DMS153 (cell line): ENCODE measurements around the gene ABAT.
"Not testable (repeated sequence)": the region's sequence is repeated elsewhere in the genome, so short reads cannot be mapped to it uniquely, and the experiment has no call there.

Experiments used
- DNase-seq: peaks from one replicate; lab custom pipeline; 2025; lab: John Stamatoyannopoulos, UW

The ABAT gene

DNA sequence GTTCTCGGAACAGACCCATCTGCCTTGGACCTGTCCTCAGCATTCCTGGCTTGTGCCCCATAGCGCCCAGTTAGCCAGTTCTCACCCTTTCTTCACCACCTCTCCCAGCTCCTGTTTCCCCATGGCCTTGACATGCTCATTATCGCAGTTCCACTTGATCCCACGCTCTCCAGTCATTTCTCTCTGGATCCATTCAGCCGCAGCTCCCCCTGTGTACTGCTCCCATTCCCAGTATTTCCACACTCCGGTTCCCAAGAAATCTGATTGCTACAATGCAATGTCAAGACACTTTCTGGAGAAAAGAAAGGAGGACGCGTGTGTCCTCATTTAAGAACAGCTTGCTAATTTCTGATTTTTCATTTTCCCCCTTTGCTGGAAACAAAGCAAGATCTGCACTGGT lies 67.7 kb downstream of the ABAT start:
- DNase-seq, result no peak

DNA sequence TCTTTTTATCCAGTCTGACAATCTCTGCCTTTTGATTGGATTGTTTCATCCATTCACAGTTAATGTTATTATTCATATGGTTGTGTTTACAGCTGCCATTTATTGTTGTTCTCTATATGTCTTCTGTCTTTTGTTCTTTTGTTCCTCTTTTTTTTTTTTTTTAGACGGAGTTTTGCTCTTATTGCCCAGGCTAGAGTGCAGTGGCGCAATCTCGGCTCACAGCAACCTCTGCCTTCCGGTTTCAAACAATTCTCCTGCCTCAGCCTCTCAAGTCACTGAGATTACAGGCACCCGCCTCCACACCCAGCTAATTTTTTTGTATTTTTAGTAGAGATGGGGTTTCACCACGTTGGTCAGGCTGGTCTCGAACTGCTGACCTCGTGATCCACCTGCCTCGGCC lies 74.5 kb downstream of the ABAT start:
- not testable (repeated sequence) for DNase-seq

DNA sequence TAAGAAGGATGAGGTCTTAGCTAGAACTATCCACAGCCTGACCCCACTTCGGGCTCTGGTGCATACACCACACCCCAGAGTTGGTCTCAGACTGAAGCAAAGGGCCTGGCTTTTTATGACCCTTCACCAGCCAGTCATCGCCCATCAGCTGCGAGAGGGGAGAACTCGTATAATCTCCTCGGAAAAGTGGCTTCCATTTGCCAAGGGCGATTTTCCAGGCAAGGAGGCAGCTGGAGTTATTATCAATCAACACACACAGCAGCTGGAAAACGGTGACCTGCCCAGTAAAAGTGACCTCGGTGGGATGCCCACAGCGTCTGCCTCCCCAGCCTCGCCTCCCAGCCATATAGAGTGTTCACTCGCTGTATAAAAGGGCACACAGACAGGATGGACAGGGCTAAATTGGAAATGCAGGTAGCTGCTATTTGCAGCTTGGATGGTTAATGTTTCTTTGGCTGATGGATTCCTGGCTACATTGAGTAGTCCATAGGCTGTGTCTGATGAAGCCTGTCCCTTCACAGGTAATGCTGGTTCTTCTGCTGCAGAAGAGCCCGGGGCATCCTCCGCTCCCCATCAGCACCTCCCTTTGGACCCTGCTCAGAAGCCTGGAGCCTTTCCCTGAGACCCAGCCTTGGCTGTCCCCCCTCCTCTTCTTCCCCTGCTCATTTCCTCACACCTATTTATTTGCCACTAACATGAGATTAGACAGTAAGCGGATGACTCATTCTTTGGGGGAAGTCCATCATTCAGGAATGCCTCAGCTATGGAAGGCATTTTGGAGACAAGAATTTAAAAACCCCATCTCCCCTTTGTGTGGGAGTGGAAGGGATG lies 77.3 kb downstream of the ABAT start:
- no peak for DNase-seq

DNA sequence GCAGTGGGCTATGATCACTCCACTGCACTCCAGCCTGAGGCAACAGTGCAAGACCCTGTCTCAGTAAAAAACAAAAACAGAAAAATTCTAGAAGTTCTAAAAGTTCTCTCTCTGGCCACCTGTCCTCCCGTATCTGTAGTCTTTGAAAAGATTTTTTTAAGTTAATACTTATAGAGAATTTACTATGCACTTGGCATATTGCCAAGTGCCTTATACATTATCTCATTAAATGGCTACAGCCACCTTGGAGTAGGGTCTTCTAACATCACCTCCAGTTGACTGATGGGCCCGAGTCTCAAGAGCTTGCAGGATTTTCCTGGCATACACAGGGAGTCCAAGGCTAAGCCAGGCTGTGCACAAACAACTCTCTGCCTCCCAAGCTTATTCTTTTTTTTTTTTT lies 78.3 kb downstream of the ABAT start:
- DNase-seq, result no peak

DNA sequence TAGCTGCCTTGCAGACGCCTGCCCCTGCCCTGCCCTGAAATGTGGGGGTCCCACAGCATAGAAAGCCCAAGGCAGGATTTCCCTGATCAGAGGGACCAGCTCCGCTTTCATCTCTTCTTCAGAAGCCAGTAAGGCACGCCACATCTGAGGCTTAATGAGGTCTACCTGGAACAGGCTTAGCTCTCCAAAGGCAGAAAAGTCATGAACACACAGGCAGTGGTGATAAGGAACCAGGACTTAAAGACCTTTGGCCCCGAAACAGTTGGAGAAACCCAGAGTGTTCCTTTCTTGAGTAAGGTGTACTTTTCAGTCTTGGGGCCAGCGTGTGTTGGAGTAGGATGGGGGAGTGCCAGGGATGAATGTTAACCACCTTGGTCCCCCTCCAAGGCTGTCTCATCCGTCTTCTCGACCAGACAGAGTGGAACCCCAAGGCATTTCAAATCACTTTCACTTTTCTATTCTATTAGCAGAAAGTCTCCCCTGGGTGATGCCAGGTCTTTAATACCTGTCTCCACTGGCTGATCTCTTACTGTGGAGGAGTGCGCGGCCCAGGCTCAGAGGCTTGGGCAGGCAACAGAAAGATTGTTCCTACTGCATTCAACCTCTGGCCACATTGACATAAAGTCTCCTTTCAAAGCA lies 79.1 kb downstream of the ABAT start:
- DNase-seq, result no peak

DNA sequence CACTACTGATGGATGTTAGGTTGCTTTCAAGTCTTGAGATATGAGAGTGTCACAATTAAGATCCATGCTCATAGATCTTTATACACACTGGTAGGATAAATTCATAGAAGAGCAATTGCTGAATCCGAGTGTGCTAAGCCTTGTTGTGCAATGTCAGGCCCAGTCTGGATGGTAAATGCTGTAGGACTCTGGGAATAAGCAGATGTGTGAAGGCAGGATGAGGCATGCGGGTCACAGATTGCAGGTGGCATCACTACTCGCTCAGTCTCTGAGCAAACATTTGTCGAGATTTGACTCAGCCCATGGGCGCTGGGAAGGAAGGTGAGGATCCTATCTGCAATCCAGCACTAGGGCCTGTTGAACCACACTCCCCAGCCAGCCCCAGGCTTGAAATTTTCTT lies 82.3 kb downstream of the ABAT start:
- no peak for DNase-seq

DNA sequence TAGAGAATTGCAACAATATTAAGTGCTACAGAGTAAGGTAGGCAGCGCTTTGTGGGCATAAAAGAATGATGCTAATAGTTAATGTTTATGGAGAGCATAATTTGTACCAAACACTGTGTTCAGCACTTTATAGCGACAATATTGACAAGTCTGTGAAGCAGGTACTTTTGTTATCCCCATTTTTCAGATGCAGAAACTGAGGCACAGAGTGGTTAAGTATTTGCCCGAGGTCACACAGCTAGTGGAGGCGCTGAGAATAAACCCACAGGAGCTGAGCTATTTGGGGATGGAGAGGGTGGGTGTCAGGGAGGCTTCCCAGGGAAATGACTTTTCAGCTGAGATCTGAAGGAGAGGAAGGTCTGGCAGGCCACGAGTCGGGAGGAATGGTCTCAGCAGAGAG lies 83.6 kb downstream of the ABAT start:
- DNase-seq, result no peak

DNA sequence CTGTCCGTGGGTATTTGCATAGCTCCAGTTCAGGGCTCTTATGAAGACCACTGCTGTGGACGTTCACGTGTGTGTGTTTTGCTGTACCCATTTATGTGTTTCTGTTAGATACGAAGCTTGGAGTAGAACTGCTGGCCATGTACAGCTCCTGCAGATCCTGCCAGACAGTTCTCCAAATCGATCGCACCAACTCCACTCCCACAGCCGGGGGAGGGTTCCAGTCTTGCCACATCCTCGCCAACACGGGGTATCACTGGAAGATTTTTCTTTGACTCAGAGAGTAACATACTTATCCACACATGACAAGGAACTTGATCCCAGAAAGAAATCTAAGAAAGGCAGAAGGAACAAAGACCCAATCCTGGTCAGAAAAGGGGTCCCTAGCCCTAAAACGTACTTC lies 85.6 kb downstream of the ABAT start:
- no peak for DNase-seq

DNA sequence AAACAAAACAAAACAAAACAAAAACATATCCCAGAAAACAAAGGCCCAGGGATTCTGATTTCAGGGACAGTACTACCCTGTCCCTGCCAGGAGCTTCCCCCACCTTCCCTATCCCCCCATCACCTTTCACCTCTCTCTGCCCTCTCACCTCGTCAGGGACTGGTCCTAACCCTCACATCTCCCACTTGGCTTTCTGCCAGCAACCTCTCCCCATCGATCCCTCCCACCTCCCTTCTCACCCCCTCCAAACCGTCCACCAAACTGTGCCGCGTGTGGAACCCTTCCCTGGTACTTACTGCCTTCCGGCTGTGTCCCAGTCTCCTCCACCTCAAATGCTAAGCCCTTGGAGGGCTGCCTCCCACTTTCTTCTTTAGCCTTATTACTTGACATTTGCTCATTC lies 86.7 kb downstream of the ABAT start:
- DNase-seq, result no peak

DNA sequence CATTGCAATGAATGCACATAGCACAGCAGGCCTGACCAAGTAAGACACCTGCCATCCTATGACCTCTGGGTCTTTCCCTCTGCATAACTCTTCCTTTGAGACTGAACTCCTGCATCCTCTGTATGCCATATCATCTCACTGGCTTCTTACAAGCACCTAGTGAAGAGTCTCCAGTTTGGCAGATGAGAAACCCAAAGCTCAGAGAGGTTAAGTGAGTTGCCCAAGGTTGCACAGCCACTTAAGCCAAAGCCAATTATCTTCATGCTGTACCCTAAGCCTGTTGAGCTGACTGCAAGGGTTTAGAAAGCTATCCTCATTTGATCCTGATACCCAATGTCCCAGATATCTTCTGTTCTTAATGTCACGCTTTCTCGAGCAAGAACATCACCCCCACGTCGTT lies 87.8 kb downstream of the ABAT start:
- no peak for DNase-seq

DNA sequence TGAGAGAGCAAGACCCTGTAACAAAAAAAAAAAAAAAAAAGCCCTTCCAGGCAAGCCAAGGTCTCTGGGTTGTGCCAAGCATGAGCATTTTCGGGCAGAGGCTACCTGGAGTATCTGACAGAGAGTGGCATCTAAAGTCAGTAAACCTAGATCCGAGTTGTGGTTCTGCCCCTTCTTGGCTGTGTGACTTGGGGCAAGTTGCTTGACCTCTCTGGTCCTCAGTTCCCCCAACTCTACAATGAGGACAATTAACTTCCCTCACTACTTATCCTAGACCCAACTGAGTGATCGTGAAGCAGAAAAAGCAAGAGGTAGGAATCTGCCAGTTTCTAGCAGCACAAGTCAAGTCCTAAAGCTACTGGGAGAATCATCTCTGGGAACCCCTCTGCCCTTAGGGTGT lies 88.7 kb downstream of the ABAT start:
- no peak for DNase-seq

DNA sequence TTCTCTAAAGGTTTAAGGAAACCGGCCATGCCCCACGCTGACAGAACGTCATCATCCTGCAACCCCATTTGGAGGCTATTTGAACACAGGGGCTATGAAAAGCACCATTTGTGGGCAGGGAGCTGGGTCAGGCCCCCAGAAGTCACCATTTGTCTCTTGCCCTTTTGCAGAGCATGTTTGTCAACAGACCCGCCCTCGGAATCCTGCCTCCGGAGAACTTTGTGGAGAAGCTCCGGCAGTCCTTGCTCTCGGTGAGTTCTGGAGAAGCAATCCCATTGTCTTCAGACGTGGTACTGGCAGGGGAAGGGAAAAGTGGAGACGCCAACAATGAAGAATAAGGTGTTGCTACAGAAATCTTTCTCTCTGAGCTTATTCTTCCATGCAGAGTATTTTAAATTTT lies 89.5 kb downstream of the ABAT start:
- DNase-seq, result no peak

DNA sequence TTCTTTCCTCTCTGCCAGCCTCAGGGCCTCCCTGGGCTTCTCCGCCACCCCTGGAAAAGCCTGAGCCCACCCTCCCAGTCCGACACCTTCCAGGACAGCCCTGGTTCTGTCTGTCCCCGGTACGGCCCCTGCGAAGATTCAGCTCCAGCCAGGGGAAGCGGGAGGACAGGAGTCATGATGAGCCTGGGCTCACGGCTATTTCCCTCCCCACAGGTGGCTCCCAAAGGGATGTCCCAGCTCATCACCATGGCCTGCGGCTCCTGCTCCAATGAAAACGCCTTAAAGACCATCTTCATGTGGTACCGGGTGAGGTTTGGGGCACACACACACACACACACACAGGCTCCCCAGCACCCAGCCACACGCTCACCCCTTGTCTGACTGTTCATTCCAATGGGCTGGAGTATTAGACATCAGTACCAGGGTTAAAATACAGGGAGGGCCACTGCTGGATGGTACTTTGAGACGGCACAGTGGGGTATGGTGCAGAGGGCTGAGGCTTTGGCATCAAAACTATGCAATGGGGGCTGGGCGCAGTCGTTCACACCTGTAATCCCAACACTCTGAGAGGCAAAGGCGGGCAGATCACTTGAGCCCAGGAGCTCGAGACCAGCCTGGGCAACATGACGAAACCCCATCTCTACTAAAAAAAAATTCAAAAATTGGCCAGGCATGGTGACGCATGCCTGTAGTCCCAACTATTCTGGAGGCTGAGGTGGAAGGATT lies 90.3 kb downstream of the ABAT start:
- no peak for DNase-seq

DNA sequence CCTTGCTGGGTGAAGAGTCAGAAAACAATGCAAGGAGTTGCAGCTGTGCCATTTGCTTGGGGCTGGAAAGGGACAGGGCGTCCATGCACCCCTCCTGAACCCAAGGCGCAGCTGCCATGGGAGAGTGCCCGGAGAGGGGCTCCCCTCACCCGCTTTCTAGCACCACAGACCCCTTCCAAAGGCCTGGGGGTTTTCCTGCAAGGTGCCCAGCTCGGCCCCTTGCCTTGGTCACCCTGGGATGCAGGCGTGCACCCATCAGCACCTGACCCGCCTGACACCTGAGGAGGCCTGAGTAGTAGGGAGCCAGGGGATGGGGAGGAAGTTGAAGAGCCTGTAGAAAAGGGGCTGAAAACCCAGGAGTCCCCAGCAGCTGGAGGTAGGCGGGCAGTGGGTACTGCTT lies 92.8 kb downstream of the ABAT start:
- DNase-seq, result no peak

DNA sequence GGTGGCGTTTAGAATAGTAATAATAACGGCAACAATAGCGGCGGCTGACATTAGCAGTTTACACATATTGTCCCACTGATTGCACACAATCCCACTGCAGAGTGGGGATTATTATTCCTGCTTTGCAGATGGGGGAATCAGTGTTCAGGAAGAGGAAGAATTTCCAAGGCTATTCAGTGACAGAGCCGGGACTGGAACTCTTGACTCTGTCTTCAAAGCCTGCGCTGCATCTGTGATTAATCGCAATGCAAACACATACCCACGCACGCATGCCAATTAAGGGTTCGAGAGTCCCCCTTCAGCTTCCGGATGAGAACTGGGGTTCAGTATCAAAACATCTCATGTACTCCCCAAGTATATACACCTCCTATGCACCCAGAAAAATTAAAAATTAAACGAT lies 93.9 kb downstream of the ABAT start:
- no peak for DNase-seq

DNA sequence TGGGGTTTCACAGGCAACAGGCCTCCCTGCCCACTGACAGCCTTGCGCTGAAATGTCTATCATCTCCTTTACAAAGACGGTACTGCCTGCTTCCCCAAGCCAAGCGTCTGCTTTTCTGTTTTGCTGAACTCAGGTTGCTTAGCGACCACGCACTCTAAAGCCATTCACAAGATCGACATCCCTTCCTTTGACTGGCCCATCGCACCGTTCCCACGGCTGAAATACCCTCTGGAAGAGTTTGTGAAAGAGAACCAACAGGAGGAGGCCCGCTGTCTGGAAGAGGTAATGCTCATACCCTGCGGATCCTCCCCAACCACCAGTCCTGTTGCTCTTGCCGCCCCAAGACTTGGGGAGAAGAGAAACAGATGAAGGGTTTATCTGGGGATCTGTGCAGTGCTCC lies 94.3 kb downstream of the ABAT start:
- no peak for DNase-seq

DNA sequence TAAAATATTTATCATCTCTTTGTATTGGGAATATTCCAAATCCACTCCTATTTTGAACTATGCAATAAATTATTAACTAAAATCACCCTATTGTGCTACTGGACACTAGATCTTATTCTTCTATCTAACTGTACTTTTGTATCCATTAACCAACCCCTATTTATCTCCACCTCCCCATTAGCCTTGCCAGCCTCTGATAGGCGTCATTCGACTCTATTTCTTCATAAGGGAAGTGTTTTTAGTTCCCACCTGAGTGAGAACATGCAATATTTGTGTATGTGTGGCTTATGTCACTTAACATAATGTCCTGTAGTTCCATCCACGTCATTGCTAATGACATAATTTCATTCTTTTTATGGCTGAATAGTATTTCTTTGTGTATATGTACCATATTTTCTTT lies 99.1 kb downstream of the ABAT start:
- no peak for DNase-seq

DNA sequence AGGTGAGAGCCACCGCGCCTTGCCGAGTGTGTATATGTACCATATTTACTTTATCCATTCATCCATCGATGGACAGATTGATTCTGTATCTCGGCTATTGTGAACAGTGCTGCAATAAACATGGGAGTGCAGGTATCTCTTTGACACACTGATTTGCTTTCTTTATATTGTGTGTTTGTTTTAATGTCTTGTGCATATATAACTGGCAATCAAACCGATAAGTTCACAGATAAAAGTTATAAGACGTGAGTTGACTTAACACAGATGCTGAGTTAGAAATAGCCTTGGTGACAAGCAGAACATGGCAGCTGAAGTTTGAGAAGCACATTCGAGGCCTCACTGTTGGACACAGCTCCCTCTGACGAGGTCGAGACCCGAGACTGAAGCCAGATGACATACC lies 99.8 kb downstream of the ABAT start:
- DNase-seq, result no peak

DNA sequence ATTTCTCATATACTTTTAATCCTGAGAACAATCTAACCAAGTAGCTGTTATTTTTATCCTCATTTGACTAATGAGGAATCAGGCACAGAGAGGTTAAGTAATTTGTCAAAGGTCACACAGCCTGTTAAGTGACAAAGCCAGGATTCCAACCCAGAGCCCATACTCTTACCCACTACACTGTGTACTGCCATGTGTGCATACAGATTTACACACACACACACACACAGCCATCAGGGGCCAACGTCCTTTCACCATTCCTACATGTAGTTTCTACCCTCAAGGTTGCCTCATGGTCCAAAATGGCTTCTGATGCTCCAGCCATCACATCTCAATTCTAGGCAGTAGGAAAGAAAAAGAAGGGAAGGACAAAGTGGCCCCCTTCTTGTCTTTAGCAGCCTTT lies 100.9 kb downstream of the ABAT start:
- DNase-seq, result no peak

DNA sequence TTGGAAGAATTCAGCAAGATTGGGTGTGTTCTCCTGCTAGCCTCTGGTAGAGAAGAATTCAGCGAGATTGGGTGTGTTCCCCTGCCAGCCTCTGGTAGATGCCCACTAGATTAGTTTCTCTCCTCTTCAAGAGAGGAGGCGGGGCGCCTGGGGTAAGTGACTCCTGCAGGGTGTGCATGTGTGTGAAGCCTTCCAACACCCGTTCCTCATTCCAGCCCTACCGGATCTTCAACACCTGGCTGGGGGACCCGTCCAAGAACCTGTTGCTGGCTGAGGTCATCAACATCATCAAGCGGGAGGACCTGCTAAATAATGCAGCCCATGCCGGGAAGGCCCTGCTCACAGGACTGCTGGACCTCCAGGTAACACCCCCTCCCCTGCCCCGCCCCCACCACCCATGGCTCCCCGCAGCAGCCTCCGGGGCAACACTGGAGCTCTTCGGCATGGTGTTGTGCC lies 101.7 kb downstream of the ABAT start:
- DNase-seq, result no peak

DNA sequence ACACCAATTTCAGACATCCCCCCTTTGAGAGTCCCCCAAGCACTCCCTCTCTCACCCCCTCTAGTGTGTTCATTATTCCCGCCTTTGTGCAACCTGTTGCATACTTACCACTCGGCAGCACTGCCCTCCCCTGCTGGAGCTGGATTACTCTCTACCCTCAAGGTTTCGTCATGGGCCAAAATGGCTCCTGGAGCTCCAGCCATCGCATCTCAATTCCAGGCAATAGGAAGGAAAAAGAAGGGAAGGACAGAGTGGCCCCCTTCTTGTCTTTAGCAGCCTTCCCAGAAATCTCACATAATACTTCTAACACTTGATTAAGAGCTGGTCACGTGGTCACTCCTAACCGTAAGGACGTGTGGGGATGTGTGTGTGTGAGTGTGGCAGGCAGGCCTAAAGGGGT lies 102.8 kb downstream of the ABAT start:
- DNase-seq, result no peak

DNA sequence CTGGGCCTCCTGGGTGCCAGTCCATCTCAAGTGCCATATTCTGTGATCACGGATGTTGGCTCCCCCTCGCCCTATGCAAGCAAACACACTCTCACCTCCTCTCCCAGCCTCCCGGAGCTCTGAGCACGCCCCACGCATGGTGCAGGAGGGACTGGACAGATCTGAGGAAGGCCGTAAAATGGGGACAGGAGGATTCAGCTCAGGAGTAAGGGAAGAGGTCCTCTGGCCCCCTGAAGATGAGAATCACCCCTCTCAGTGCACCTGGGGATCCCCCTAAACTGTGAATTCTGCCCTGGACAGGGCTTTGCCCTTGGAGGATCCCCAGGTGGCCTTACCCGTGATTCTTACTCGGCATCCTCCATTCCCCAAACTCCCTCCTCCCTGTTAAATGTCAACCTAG lies 107.4 kb downstream of the ABAT start:
- DNase-seq, result no peak

DNA sequence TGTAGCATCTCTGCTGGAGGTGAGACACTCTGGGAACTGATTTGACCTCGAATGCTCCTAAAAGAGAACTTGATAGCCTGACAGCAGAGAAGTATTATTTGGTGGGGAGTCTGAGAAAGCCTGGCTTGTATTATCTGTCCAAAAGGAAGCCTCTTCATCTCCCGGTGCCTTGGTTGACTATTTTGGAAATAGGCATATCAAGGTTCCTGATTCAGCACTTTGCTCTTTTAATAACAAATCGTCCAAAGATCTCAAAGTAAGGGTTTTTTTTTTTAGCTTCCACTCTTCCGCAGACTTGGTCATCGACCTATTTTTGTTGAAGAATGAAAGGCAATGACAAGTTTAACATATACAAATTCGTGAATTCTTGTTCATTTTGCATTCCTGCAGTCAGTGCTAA lies 108.3 kb downstream of the ABAT start:
- DNase-seq, result no peak
